LNCAP (cell line): ENCODE measurements around the gene PPP1R3D.

Experiments used
- CTCF ChIP-seq: fragments of 450-650 bp; IDR thresholded peaks from 2 replicates; pipeline ENCODE4 v1.5.1; 2017; ENCODE audit warnings: mild to moderate bottlenecking

PPP1R3D gene

GRCh38 chr20:59947376-59947775 is 7.3 kb upstream of the PPP1R3D start:
- TF ChIP-seq CTCF: no peak

- TF ChIP-seq CTCF: no peak
Measured at GRCh38 chr20:59945731-59946130, 5.6 kb upstream of the PPP1R3D start.

GRCh38 chr20:59945175-59945574 is 5.1 kb upstream of the PPP1R3D start:
- no peak for TF ChIP-seq CTCF

- no peak for TF ChIP-seq CTCF
Measured at GRCh38 chr20:59944726-59945125, 4.6 kb upstream of the PPP1R3D start.

GRCh38 chr20:59942245-59942644 is 2.1 kb upstream of the PPP1R3D start:
- no peak for TF ChIP-seq CTCF

- no peak for TF ChIP-seq CTCF
Measured at GRCh38 chr20:59940956-59941294, 820 bp upstream of the PPP1R3D start.

GRCh38 chr20:59939879-59940128 is 301 bp downstream of the PPP1R3D start:
- no peak for TF ChIP-seq CTCF

GRCh38 chr20:59939052-59939878 is 840 bp downstream of the PPP1R3D start:
- no peak; the same call in 1 of the 2 replicates for TF ChIP-seq CTCF
